ENCODE data around the gene PLEKHN1.
A peak's percentile ranks its signal among the peaks of the same experiment; 100 is the strongest.
"Not testable (repeated sequence)": the region's sequence is repeated elsewhere in the genome, so short reads cannot be mapped to it uniquely, and the experiment has no call there.

The PLEKHN1 gene

DNA sequence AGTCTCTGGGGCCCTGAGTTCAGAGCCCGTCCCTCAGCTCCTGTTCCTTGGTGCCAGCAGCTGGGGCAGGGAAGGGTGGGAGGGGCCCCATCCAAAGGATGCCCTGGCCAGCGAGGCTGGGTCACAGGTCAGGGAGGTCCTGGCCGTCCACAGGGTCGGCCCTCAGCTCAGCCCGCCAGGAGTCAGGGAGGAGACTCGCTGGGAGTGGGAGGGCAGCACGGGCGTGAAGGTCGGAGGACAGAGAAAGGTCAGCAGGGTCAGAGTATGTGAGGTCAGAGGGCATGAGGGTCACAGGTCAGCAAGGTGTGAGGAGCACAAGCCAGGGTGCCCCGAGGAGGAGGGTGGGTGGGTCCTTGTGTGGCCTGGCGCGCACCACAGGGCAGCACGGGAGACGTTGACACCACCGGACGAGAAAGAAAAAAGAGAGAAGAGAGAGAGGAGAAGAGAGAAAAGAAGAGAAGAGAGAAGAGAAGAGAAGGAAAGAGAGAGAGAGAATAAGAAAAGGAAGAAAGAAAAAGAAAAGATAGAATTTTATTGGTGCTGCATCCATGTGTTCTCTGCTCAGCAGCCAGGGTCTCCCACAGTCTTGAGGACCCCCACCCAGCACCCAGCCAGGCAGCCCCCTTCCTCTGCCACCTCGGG is 8.5 kb downstream of the PLEKHN1 start:
- no peak for TF ChIP-seq CTCF (IDR thresholded peaks at IDR 0.05; ENCODE audit: control insufficient read depth, insufficient read depth, low read depth, low read length, missing control alignments)
- DNase-seq (ENCODE audit: low read depth), result no peak
- H3K4me3 ChIP-seq (ENCODE audit: control insufficient read depth, low read depth, low read length), result no peak overlapping the region

- no peak overlapping the region for H3K4me3 ChIP-seq (ENCODE audit: control insufficient read depth, low read depth, low read length)
- DNase-seq (ENCODE audit: low read depth), result no peak
- no peak for TF ChIP-seq CTCF (IDR thresholded peaks at IDR 0.05; ENCODE audit: control insufficient read depth, insufficient read depth, low read depth, low read length, missing control alignments)
Measured at GRCh38 chr1:975365-975764, 9.1 kb downstream of the PLEKHN1 start.

- no peak for DNase-seq (ENCODE audit: low read depth)
- peak; percentile 70 for TF ChIP-seq CTCF (IDR thresholded peaks at IDR 0.05; ENCODE audit: control insufficient read depth, insufficient read depth, low read depth, low read length, missing control alignments)
- no peak overlapping the region for H3K4me3 ChIP-seq (ENCODE audit: control insufficient read depth, low read depth, low read length)
Measured at GRCh38 chr1:975896-976683, 9.8 kb downstream of the PLEKHN1 start.

- DNase-seq (ENCODE audit: low read depth); H3K4me3 ChIP-seq (ENCODE audit: control insufficient read depth, low read depth, low read length): not testable (repeated sequence)
Measured at GRCh38 chr1:976791-977190, 10.5 kb downstream of the PLEKHN1 start.

- H3K4me3 ChIP-seq (ENCODE audit: control insufficient read depth, low read depth, low read length), result no peak overlapping the region
- DNase-seq (ENCODE audit: low read depth), result no peak
- no peak for TF ChIP-seq CTCF (IDR thresholded peaks at IDR 0.05; ENCODE audit: control insufficient read depth, insufficient read depth, low read depth, low read length, missing control alignments)
Measured at GRCh38 chr1:978069-978834, 12.0 kb downstream of the PLEKHN1 start.

- H3K4me3 ChIP-seq (ENCODE audit: control insufficient read depth, low read depth, low read length), result no peak overlapping the region
- TF ChIP-seq CTCF (IDR thresholded peaks at IDR 0.05; ENCODE audit: control insufficient read depth, insufficient read depth, low read depth, low read length, missing control alignments), result no peak
- DNase-seq (ENCODE audit: low read depth), result no peak
Measured at GRCh38 chr1:978835-979743, 12.8 kb downstream of the PLEKHN1 start.

Data from AG09309 (cell line).